Lung (tissue), 12 donors: ENCODE results near the gene GBP7. TPM values are rescaled to one million over a fixed set of nuclear protein-coding genes. Genes with fewer than 3 reads are reported as not detected.

Source experiments
- ATAC-seq: fragments of 200-7000 bp; cut with Tn5 transposase; one replicate; pipeline ENCODE4 v1.9.1; 2020; ENCODE audit warnings: moderate number of reproducible peaks; ENCODE audit not compliant: insufficient read depth, low FRiP score
- DNase-seq, 3 donors: peaks; one replicate each; pipeline ENCODE4 v3.0.0-alpha.2; 2013 to 2017
- H3K27ac ChIP-seq, 2 donors: one replicate each; pipeline ENCODE4 v1.5.1; 2013; ENCODE audit warnings: mild to moderate bottlenecking in 2 of 2, moderate library complexity in 2 of 2, control low read depth in 1 of 2, inconsistent platforms in 1 of 2, low read depth in 1 of 2, low read length in 1 of 2
- H3K27me3 ChIP-seq, 3 donors: one replicate each; pipeline ENCODE4 v1.5.1; 2013; ENCODE audit warnings: low read length in 2 of 3; ENCODE audit not compliant: control insufficient read depth in 3 of 3, insufficient read depth in 3 of 3
- H3K36me3 ChIP-seq, 4 donors: one replicate each; pipeline ENCODE4 v1.5.1; 2013; ENCODE audit warnings: low read length in 4 of 4, mild to moderate bottlenecking in 1 of 4, moderate library complexity in 1 of 4; ENCODE audit not compliant: control insufficient read depth in 4 of 4, insufficient read depth in 4 of 4
- H3K4me1 ChIP-seq, 5 donors: one replicate each; pipeline ENCODE4 v1.5.1; 2013; ENCODE audit warnings: low read length in 5 of 5, mild to moderate bottlenecking in 2 of 5, moderate library complexity in 1 of 5; ENCODE audit not compliant: control insufficient read depth in 5 of 5, insufficient read depth in 5 of 5
- H3K4me3 ChIP-seq: one replicate; pipeline ENCODE4 v1.5.1; 2013; ENCODE audit warnings: mild to moderate bottlenecking, control low read depth, moderate library complexity
- H3K9ac ChIP-seq, 2 donors: one replicate each; pipeline ENCODE4 v1.5.1; 2013; ENCODE audit warnings: low read length in 2 of 2, control low read depth in 1 of 2; ENCODE audit not compliant: insufficient read depth in 1 of 2
- H3K9me3 ChIP-seq, 4 donors: one replicate each; pipeline ENCODE4 v1.5.1; 2013; ENCODE audit warnings: low read length in 3 of 4, mild to moderate bottlenecking in 1 of 4, moderate library complexity in 1 of 4; ENCODE audit not compliant: control insufficient read depth in 4 of 4, insufficient read depth in 3 of 4
- WGBS, 2 donors: extraction: QIAGEN DNeasy Blood & Tissue Kit; methylation state at CpG; one replicate each; pipeline ENCODE4 v1.1.7; 2013; 5-methylcytosine and 5-hydroxymethylcytosine counted together
- polyA plus RNA-seq, 2 donors: library from polyadenylated mRNA; stranded (reverse); fragments of 200-250 nt; gene quantifications; one replicate each; pipeline ENCODE4 v1.2.1, GENCODE V29; 2013
- total RNA-seq, 2 donors: library from RNA; depleted of rRNA in 1 of 2; stranded (reverse); fragments of >200 nt in 1 of 2; gene quantifications; one replicate each; pipeline ENCODE4 v1.2.1, GENCODE V29; 2014 to 2021
- TF ChIP-seq, protein P1 (sequence below): IDR thresholded peaks from 2 replicates; pipeline ENCODE4 v1.5.1; 2012; ENCODE audit warnings: mild to moderate bottlenecking; ENCODE audit errors: control extremely low read depth, extremely low read depth
- donor health status: control.
- donor health status: control.
- donor health status: Bipolar disorder and iron deficiency.
- donor health status: healthy.
- donor health status: DM: yes; HTN: yes; CAD: no.

The GBP7 gene
- total and polyA plus RNA-seq, 4 donors = 0.01 to 0.09 TPM; not detected in 2

DNA sequence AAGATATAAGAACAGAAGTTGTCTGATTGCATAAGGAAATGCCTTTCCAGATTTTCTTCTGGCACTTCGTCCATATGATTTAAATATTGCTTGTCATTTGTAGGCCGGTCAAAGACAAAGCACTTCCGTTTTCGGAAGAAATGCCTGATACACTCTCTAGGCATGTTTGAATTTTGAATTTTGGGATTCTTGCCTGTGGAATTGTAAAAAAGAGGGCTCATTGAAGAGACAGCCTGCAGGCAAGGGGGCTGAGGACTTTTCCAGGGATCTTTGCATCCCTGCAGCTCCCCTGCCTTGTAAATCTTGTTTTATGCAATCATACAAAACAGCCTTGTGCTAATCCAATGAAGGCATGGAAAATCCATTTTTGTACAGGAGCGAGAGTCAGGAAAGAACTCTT lies 15.5 kb upstream of the GBP7 start:
- 69 to 80% methylated on average over 5 of the region's 5 CpGs for WGBS, 2 donors
- no peaks in the 10 kb centered on the region for H3K9me3 ChIP-seq
- no peak overlapping the region for H3K27ac ChIP-seq
- H3K4me3 ChIP-seq = no peak overlapping the region
- TF ChIP-seq, protein P1, sequence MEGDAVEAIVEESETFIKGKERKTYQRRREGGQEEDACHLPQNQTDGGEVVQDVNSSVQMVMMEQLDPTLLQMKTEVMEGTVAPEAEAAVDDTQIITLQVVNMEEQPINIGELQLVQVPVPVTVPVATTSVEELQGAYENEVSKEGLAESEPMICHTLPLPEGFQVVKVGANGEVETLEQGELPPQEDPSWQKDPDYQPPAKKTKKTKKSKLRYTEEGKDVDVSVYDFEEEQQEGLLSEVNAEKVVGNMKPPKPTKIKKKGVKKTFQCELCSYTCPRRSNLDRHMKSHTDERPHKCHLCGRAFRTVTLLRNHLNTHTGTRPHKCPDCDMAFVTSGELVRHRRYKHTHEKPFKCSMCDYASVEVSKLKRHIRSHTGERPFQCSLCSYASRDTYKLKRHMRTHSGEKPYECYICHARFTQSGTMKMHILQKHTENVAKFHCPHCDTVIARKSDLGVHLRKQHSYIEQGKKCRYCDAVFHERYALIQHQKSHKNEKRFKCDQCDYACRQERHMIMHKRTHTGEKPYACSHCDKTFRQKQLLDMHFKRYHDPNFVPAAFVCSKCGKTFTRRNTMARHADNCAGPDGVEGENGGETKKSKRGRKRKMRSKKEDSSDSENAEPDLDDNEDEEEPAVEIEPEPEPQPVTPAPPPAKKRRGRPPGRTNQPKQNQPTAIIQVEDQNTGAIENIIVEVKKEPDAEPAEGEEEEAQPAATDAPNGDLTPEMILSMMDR = no peak
- DNase-seq = no peak
- H3K4me1 ChIP-seq = peaks cover 0 to 3% (median 0%) of the 10 kb centered on the region in 5 donors
- no peak for ATAC-seq
- no peak overlapping the region for H3K9ac ChIP-seq
- H3K36me3 ChIP-seq = peaks cover 0 to 15% (median 6%) of the 10 kb centered on the region in 4 donors
- H3K27me3 ChIP-seq = no peaks in the 10 kb centered on the region

DNA sequence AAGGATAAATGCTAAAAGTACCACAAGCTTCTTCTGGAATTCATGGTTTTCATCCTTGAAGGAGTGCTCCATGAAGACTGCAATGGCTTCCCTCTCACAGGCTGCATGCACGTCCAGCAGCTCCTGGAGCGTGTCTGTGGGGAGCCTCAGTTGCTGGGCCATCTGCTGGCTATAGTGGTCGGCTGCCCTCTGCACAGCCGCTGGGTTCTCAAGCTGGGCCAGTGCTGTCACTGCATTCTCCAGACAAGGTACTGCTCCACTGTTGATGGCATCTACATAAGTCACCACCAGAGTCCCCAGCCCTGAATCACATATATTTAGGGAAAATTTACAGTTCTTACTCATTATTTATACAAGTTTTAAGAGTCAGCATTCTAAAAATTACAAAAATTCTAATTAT lies 14.2 kb upstream of the GBP7 start:
- H3K9ac ChIP-seq = no peak overlapping the region
- H3K27ac ChIP-seq = no peak overlapping the region
- 89 to 91% methylated on average over 4 of the region's 4 CpGs for WGBS, 2 donors
- ATAC-seq (no peak), DNase-seq (no peak)
- TF ChIP-seq, protein P1 = no peak
- H3K9me3 ChIP-seq = no peaks in the 10 kb centered on the region
- peaks cover 0 to 3% (median 0%) of the 10 kb centered on the region in 5 donors for H3K4me1 ChIP-seq
- H3K4me3 ChIP-seq = no peak overlapping the region
- H3K36me3 ChIP-seq = peaks cover 0 to 21% (median 8%) of the 10 kb centered on the region in 4 donors
- H3K27me3 ChIP-seq = no peaks in the 10 kb centered on the region

DNA sequence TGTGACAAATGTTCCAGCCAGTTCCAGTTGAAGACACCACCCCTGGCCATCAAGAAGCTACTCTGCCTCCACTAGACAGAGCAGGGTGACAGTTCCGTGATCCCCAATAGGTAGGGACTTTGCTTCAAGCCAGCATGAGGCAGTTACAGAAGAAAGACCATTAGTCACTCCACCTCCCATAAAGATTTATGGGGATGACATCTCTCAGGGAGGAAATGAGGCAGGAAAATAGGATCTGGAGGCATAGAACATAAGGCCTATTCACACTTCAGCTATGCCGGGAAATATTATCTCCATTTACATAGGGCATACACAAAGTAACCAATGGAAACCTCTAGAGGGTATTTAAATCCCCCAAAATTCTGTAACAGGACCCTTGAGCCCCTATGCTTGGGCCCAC lies 3.5 kb upstream of the GBP7 start:
- 84 to 89% methylated on average over 2 of the region's 2 CpGs for WGBS, 2 donors
- ATAC-seq = no peak

More for the DNA sequence above, 3.5 kb upstream of the GBP7 start:
- Histone ChIP-seq H3K4me1 (no peaks in the 10 kb centered on the region), H3K36me3 (peaks cover 0 to 12% (median 0%) of the 10 kb centered on the region in 4 donors), H3K27me3 (no peaks in the 10 kb centered on the region), H3K9ac (no peak overlapping the region), H3K9me3 (no peaks in the 10 kb centered on the region), H3K27ac (no peak overlapping the region), H3K4me3 (no peak overlapping the region)
- DNase-seq = no peak
- TF ChIP-seq, protein P1 = no peak
